Activated T-cell treated with anti-CD3 and anti-CD28 coated beads for 1 hour (primary cell): ENCODE data around the gene C17orf67.

Experiments
- DNase-seq: peaks from one replicate; pipeline ENCODE4 v3.0.0-alpha.2; 2020; ENCODE audit warnings: low read depth

C17orf67 gene

DNA sequence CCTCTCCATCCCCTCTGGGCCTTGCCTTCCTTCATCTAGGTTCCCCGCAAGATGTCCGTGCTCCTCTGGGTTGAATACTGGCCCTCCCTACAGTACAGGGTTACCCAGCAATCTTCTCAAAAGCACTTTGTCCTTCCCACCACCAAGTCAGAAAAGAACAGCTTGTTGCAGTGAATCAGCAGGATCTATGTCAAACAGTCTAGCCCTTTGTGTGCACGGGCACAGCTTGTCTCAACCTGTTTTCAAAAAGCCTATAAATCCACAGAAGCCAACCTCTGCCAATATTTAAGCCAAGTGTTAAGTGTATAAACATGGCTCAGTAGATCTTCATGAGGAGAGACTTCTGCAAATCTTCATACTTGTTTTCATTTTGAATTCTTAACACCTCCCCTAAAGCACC, 25.2 kb downstream of the C17orf67 start:
- no peak for DNase-seq

DNA sequence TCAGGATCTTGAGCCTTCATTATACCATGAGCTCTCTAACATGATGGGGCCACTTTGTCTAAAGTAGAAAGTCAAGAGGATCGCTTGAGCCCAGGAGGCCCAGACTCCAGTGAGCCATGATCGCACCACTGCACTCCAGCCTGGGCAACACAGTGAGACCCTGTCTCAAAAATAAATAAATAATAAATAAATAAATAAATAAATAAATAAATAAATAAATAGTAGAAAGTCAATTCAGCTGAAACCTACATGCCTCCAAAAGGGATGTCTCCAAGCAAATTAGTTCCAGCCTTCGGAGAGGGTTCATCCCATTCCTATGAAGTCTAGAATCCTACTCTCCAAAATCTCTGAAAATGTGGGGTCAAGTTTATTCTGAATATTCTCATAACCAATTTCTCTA, 26.0 kb downstream of the C17orf67 start:
- DNase-seq, result no peak

DNA sequence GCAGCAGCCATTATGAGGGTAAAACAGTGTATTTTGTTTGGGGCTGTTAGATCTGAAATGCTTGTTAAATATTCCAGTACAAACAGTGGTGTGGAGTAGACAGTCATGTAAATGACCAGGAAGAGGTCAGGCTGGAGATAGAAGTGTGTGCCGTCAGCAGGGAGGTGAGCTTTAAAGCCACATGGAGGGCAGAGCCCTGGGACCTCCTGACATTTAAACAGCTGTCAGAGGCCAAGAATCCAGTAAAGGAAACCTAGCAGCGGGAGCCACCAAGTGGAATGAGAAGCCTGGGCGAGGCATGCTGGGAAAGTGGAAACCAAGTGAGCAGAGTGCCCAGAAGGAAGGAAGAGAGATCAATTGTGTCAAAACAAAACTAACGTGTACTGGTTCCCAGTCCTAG, 26.8 kb downstream of the C17orf67 start:
- DNase-seq, result no peak

DNA sequence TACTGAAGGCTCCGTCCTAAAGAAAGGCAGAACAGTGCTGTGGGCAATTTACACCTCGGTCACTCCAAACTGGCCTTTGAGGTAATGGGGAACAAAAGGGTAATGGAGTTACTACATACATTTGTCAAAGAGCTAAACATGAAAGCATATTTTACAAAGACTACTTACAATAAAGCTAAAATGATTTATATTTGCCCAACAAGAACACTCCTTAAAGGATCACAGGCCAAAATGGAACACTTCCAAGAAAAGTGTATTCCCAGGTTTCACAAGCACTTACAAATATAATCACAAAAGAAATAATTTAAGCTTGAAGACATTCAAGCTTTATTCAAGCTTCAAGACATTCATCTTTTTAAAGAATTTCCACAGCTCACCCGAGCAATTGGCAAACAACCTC, 29.3 kb downstream of the C17orf67 start:
- DNase-seq, result no peak

DNA sequence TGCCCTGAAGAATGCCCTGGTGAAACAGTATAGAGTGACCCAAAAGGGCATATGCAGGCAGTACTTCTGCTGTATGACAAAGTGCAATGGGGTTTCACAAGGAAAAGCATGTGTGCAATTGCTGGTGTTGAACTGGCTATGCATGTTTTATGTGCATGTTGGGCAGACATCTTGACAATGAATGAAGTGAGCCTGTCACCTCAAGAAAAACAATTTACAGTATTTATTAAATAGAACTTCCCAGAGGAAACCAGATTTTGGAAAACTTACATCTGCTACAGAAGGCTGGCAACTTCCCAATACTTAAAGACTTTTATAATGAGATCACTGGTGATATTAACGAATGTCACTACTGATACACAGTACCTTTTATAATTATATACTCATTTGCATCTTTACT, 30.6 kb downstream of the C17orf67 start:
- DNase-seq, result no peak

DNA sequence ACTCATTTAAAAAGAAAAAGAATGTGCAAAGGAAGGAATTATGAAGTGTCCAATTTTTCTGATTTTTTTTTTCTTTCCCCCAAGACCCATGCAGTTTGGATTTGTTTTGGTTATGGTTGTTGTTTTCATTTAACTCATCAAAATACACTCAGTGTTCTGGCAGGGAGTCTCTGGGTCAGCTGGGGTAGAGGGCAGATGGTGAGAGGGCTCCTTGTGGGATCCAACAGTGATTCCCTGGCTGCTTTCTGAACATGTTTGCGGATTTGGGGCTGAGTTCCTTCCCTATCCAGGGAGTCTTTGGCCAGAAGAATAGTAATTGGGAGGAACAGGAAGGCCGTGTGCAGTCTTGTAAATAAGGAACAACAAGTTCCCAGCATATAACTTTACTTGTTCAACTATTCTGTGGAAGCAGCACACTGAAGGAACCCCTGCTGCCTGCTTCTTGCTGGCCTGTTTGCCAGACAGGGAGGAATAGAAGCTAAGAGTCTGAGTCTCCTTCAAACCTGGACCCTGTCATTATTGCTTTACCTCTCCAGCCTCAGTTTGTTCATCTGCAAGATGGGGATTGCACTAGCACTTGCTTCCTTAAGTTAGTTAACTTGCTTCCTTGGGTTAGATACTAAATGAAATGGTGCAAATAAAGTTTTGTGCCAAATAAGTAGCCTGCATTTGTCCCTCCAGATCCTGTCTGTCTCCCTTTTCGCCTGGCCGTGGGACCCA, 32.1 kb downstream of the C17orf67 start:
- DNase-seq, result no peak

DNA sequence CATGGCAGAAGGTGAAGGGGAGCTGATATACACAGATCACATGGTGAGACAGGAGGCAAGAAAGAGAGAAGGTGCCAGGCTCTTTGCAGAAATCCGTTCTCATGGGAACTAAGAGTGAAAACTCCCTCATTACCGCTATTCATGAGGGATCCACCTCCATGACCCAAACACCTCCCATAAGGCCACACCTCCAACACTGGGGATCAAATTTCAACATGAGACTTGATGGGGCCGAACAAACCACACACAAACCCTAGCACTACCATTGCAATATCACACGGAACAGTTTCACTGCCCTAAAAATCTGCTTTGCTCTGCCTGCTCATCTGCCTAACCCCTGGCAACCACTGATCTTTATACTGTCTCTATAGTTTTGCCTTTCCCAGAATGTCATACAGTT, 34.8 kb downstream of the C17orf67 start:
- no peak for DNase-seq

DNA sequence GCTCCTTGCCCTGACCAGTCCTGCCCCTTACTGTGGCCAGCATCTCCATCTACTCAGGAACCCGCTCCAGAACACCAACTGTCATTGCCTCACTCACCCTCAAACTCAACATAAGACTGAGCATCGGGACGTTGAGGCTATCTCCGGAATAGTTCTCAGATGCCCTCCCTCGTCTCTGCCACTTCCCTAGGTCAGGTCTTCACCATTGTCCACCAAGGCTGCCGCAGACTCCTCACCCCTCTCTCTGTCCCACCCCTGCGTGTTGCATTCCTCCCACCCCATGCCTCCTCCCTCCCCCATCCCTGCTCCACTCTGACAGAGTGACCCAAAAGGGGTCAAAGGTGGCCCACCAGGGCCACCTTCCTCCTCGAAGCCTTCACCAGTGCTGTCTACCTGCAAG, 37.2 kb downstream of the C17orf67 start:
- DNase-seq, result no peak

DNA sequence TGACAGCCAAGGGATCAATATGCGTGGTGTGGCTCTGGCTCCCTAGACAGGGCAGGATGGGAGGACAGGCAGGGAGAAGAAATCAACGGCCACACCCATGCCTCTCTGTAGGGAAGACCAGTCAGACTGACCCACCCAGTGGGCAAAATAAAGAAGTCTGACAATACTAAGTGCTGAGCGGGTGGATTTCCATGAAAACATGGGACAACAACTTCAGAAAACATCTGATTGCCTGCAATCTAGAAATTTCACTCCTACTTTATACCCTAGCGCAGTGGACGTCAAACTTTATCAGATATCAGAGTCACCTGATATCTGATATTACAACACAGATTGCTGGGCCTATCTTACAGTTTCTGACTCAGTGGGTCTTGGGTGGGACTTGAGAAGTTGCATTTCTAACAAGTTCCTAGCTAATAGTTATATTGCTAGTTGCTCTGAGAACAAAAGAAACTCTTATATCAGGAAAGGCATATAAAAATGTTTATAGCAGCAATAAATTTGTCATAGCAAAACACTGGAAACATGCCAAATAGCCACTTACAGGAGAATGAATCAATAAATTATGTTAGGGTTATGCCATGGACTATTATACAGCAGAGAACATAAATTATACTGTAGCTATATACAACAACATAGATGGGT, 38.4 kb downstream of the C17orf67 start:
- no peak for DNase-seq

DNA sequence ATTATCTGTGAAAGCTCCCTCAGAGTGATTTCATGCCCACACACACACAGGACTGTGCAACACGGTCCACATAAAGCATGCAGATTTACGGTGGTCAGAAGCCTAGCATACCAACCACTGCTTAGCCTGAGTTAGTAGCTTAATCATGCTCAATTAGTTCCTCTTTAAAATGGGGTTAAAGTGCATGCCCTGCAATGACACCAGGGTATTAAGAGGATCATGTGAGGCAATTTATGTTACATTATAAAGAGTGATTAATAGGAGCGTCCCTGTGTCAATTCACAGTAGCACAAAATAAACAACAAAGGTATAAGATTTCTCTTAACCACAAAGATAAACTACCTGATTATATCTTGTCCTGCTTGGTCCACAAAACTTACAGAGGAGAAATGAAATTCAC, 39.8 kb downstream of the C17orf67 start:
- no peak for DNase-seq

DNA sequence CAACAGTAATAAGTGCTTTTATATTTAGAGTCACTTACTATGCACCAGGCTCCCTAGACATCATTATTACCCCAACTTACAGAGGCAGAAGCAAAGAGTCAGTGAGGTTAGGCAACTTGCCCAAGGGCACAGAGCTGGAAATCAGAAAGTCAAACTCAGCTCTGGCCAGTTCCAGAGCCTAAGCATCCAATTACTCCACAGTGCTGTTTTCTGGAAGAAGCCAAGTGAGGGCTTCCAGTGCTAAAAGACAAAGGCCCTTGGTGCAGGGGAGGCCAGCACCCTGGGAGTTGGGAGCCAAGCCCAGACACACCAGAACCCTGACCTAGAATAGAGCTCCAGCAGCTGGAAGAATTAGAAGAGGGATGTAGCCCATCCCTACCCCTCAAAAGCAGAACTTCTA, 40.2 kb downstream of the C17orf67 start:
- DNase-seq, result no peak

DNA sequence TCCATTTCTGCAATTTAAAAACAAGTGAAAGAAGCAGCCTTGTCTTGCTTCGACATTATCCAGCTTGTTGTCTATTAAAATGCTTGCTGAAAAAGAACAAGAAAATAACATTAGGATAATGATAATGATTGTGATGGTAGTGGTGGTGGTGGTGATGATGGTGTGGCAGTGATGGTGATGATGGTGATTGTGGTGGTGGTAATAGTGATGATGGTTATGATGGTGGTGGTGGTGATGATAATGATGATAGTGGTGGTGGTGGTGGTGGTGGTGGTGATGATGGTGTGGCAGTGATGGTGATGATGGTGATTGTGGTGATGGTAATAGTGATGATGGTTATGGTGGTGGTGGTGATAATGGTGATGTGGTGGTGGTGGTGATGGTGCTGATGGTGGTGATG, 41.5 kb downstream of the C17orf67 start:
- DNase-seq, result no peak

DNA sequence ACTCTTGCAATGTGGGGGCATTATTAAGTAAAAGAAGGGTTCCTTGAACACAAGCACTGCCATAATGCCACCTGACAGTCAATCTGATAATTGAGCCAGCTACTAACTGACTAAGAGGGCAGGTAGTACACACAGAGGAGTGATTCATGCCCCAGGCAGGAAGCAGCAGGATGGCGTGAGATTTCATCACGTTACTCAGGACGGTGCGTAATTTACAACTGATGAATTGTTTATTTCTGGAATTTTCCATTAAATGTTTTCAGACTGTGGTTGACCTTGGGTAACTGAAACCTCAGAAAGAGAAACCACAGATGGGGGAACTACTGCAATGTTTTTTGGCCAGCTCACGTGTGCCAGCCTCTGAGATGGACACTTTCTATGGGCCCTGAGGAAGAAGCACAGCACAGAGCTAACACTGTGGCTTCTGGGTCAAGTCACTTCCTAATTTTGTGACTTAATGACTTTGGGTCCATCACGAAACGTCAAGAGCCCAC, 46.7 kb downstream of the C17orf67 start:
- DNase-seq, result peak; percentile 17

DNA sequence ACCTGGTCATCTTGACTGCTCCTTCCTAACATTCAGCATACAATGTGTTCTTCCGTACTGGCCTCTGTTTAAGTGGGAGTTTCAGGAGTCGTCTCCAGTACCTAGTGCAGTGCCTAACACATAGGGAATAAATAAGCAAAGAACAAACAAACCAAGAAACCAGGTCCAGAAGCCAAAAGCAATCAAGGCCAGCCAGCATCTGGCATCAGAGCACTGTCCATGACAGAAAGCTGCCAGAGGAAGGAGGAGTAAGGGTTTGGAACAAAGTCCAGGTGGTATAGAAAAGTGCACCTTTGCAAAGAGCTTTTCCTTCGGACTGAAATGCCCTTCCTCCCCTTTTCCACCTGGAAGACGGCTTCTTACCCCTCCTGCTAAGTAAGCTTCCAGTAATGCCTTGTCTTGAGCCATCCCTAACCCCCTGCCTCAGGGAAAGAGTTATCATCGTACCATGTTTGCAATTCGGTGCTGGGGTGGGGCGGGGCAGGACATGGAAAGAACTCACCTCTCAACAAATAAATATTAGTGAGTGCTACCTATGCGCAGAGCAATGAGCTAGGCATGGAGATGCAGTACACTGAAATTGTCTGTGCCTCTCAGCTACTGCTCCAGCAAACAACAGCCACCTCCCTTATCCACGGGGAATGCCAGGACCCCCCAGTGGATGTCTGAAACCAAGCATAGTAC, 47.6 kb downstream of the C17orf67 start:
- no peak for DNase-seq

DNA sequence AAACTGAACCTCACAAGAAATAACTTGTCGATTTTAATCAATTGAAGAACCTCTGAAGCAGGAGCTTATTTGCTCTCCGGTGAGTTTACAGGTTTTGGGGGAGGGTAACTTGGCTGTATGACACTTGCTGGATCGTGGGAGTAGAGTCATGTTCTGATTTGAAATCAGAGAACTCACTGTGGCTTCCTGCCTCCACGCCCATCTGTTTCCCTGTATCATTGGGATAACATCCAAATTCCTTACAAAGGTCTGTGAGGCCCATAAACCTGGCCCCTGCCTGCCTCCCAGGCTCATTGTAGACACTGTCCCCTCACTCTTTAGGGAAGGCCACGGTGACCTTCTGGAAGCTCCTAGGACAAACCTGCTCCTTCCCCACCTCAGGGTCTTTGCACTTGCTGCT, 48.3 kb downstream of the C17orf67 start:
- DNase-seq, result no peak

DNA sequence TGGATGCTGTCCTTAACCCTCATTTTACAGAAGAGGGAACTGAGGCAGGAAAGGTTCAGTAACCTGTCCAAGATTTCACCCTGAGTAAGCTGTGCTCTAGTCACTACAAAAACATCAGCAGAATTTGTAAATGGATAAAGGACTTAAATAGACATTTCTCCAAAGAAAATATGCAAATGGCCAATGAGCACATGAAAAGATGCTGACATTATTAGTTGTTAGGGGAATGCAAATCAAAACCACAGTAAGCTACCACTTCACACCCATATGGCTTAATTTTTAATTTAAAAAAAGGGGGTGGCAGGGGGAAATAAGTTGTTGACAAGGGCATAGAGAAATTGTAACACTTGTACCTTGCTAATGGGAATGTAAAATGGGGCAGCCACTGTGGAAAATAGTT, 51.4 kb downstream of the C17orf67 start:
- no peak for DNase-seq

DNA sequence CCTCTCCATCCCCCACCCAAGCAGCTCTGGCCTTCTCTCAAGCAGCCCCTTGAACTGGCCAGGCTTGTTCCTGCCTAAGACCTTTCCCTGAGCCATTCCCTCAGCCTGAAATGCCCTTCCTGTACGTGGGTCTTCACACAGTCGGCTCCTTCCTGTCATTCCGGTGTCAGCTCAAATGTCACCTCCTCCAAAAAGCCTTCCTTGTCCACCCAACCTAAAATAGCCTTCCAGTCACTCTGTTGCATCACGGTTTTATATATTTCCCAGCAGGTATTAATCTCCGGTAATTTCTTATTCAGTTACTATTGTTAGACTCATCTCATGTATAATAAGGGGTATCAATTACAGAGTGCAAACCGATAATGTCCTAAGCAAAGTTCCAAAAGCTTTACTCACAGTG, 51.8 kb downstream of the C17orf67 start:
- no peak for DNase-seq

DNA sequence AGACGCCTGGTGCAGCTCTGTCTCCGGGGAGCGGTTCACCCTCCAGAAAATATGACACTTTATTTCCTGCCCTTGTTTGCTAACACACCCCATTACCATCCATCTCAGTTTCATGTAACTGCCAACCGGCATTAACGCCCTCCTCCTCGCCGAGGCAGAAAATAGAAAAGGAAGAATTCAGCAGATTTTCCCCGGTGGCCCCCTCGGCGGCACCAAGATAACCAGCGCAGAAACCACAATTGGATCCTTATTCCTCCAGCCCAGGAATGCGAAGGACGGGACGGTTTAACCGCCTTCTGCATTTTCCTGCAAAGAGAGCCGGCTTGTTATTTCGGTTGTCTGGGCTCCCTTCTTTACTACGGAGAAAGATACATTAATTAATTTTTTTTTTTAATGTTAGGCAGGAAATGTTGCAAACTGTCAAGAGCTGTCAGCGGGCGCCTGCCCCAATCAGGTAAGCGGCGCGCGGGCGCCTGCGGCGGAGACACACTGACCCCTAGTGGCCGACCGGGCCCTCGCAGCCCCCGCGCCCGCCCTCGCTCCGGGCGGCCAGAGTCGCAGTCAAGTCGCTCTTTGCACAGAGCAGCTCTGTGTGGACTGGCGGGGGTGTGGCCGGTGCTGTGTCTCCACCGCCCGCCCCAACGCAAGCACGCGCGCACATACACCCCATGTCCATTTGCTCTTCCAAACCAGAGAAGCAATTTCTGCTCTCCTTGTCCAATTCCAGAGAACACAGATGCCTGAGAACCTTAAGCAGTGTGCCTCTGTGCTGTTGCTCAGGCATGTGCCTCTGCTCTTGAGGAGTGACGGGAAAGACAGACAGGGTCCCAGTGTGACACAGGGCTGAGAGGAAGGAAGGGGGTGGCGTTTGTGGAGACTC, 53.6 kb downstream of the C17orf67 start:
- DNase-seq, result peak; percentile 84

DNA sequence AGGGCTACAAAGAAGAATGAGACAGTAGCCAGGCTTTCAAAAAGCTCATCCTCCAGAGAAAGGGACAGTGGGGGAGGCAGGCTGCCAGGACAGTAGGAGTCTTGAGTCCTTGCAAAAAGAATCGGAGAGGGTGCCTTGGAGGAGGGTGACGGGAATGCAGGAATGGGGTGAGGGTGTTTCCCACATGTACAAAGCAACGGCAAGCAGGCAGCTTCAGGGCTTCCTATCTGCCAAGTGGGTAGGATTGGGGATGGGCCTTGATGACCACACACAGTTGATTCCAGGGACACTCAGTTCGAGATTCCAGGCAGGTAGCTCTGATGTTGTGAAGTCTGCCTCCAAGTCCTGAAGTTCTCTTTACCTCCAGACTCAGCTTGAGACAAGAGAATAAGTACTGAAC, 54.4 kb downstream of the C17orf67 start:
- no peak for DNase-seq

DNA sequence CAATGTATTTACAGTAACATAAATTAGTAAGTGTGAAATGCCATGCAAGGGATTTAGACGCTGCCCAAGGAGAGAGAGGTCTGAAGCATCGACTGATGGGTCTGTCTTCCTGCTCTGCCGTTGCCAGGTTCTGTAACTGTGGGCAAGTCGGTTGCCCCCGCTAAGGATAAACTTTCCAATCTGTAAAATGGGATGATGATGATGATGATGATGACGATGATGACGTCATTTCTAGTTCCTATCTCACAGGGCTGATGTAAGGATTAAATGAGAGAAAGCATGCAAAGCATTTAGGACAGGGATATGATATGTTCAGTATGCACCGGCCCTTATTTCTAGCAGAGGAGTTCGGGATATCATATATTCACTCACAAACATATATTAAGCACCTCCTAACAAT, 54.8 kb downstream of the C17orf67 start:
- DNase-seq, result no peak

DNA sequence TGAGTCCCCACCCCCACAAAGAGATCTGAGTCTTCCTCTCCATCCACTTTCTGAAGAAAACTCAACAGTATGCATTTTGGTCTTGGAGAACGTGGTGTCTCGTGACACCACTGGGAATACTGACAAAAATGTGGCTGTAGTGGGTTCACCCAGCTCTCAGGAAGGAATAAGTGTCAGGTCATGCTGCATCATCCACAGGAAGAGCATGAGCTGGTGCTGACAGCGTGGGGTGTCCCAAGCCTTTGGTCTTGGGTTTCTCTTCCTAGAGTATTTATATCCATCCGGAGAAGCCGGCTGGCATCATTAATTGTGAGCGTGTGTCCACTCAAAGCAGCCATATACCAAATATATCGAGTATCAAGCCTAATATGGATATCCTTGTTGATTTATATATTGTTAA, 55.9 kb downstream of the C17orf67 start:
- no peak for DNase-seq

DNA sequence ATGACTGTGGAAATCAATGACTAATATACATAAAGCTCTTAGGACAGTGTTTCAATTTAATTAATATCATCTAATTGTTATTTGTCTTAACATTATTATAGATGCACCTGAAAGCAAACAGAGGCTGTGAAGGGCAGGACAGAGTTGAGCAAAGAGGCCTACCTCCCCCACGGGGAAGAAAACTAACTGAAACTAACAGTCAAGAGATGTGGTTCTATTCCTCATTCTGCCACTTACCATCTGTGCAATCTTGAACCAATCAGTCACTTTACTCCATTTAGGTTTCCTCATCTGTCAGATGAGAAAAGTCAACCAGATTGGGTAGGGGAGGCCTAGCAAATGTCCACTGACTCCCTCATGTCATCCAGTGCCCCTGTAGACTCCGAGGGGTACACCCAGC, 59.1 kb downstream of the C17orf67 start:
- no peak for DNase-seq
